NT2/D1 (cell line): ENCODE data around the gene EPHB2.

Source experiments
- YY1 ChIP-seq: IDR thresholded peaks from 2 replicates; pipeline ENCODE4 v1.6.1; 2011; ENCODE audit not compliant: insufficient read length, insufficient read depth
- ZNF274 ChIP-seq: IDR thresholded peaks from 2 replicates; pipeline ENCODE4 v1.6.1; 2011; ENCODE audit warnings: mild to moderate bottlenecking, low read depth, low read length

DNA sequence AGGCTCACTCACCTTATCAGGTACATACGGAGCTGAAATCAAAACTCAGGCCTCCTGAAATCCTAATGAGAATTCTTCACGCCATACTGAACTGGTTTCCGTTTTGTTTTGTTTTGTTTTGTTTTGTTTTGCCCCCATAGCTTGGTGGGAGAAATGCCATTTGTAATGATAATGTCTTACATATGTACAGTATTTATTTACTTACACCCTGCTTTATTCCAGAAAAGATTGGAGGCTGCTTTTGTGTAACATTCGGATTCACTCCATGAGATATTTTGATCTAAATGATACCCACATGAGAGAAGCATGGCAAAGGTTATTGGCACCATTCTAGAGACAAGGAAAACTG, 84.7 kb downstream of the EPHB2 start:
- no peak for TF ChIP-seq YY1
- TF ChIP-seq ZNF274 = no peak
